GM23248 (cell line): ENCODE results near the gene RPEL1. TPM values are rescaled to one million over a fixed set of nuclear protein-coding genes. Genes with fewer than 3 reads are reported as not detected.

ENCODE experiments used
- DNase-seq: peaks from one replicate; pipeline ENCODE4 v3.0.0-alpha.2; 2015
- H2AFZ ChIP-seq: fragments of 200-600 bp; sonication (generic); 2 replicates; pipeline ENCODE4 v1.6.1; 2016; ENCODE audit warnings: antibody characterized with exemption
- H3F3A ChIP-seq: fragments of 200-600 bp; sonication (generic); 2 replicates; pipeline ENCODE4 v1.6.1; 2016; ENCODE audit warnings: mild to moderate bottlenecking, antibody characterized with exemption, mixed run types; ENCODE audit not compliant: insufficient read depth
- H3K27ac ChIP-seq: fragments of 200-600 bp; sonication (generic); 2 replicates; pipeline ENCODE4 v1.5.1; 2016; ENCODE audit warnings: mild to moderate bottlenecking
- H3K27me3 ChIP-seq: fragments of 200-600 bp; sonication (generic); replicated peaks from 2 replicates; pipeline ENCODE4 v1.6.1; 2016; ENCODE audit warnings: mild to moderate bottlenecking; ENCODE audit not compliant: insufficient read depth
- H3K36me3 ChIP-seq: fragments of 200-600 bp; sonication (generic); 2 replicates; pipeline ENCODE4 v1.6.1; 2016; ENCODE audit warnings: low read depth, mild to moderate bottlenecking
- H3K4me1 ChIP-seq: fragments of 200-600 bp; sonication (generic); 2 replicates; pipeline ENCODE4 v1.6.1; 2016; ENCODE audit warnings: mild to moderate bottlenecking; ENCODE audit not compliant: insufficient read depth
- H3K4me2 ChIP-seq: fragments of 200-600 bp; sonication (generic); one replicate; pipeline ENCODE4 v1.6.1; 2016; ENCODE audit warnings: mild to moderate bottlenecking; ENCODE audit not compliant: unreplicated experiment
- H3K4me3 ChIP-seq: fragments of 200-600 bp; sonication (generic); 2 replicates; pipeline ENCODE4 v1.5.1; 2016; ENCODE audit warnings: mild to moderate bottlenecking
- H3K79me2 ChIP-seq: fragments of 200-600 bp; sonication (generic); 2 replicates; pipeline ENCODE4 v1.6.1; 2016; ENCODE audit warnings: mild to moderate bottlenecking; ENCODE audit not compliant: insufficient read depth
- H3K9ac ChIP-seq: fragments of 200-600 bp; sonication (generic); 2 replicates; pipeline ENCODE4 v1.6.1; 2016; ENCODE audit warnings: mild to moderate bottlenecking
- H3K9me2 ChIP-seq: fragments of 200-600 bp; sonication (generic); 2 replicates; pipeline ENCODE4 v1.6.1; 2016; ENCODE audit warnings: mixed run types, mild to moderate bottlenecking, moderate library complexity; ENCODE audit not compliant: insufficient read depth
- H3K9me3 ChIP-seq: fragments of 200-600 bp; sonication (generic); one replicate; pipeline ENCODE4 v1.6.1; 2017; ENCODE audit warnings: low read depth
- H4K20me1 ChIP-seq: fragments of 200-600 bp; sonication (generic); 2 replicates; pipeline ENCODE4 v1.6.0; 2016; ENCODE audit not compliant: insufficient read depth
- EZH2 ChIP-seq: fragments of 200-600 bp; sonication (generic); IDR thresholded peaks from 2 replicates; pipeline ENCODE4 v1.6.1; 2018; ENCODE audit warnings: antibody characterized with exemption, mild to moderate bottlenecking; ENCODE audit not compliant: insufficient read depth, poor library complexity, severe bottlenecking
- EZH2phosphoT487 ChIP-seq: fragments of 200-600 bp; sonication (generic); IDR thresholded peaks from 2 replicates; pipeline ENCODE4 v1.6.1; 2018; ENCODE audit warnings: antibody characterized with exemption, moderate library complexity, mild to moderate bottlenecking, low read depth; ENCODE audit not compliant: insufficient read depth
- whole genome bisulfite sequencing, 2 experiments: methylation state at CpG; one replicate each; pipeline ENCODE4 v1.1.6; 2015 to 2017; ENCODE audit warnings: low lambda C conversion rate in 2 of 2, low coverage in 1 of 2; ENCODE audit errors: missing lambda C conversion rate in 2 of 2; 5-methylcytosine and 5-hydroxymethylcytosine counted together
- in situ Hi-C: fragments of 300-500 bp; cut with MboI; formaldehyde crosslinking; loops from 2 replicates; pipeline ENCODE4 v1.15.0; 2020
- polyA plus RNA-seq: library from polyadenylated mRNA; unstranded; fragments of >200 nt; fragmentation: Nextera tagmentation; extraction: Ambion mirVana; gene quantifications from 2 replicates; pipeline ENCODE4 v1.2.1, GENCODE V29; 2016
- total RNA-seq: library from RNA; depleted of rRNA; stranded (reverse); fragments of >200 nt; shearing (Covaris generic); gene quantifications from 2 replicates; pipeline ENCODE4 v1.2.3, GENCODE V29; 2014

The RPEL1 gene
- total and polyA plus RNA-seq, 2 experiments from 2014 or later, result 0.09 TPM; not detected in 1

DNA sequence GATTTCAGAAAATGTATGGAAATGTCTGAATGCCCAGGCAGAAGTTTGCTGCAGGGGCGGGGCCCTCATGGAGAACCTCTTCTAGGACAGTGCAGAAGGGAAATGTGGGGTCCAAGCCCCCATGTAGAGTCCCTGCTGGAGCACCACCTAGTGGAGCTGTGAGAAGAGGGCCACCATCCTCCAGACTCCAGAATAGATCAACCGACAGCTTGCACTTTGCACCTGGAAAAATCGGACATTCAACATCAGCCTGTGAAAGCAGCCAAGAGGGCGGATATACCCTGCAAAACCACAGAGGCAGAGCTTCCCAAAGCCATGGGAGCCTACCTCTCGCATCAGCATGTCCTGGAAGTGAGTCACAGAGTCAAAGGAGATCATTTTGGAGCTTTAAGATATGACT, 14.3 kb downstream of the RPEL1 start:
- H3K4me3 ChIP-seq, result no peak overlapping the region
- H3K27me3 ChIP-seq, result peaks cover 7% of the 10 kb centered on the region; the same call in 1 of the 2 replicates
- TF ChIP-seq EZH2 (no peak), EZH2phosphoT487 (no peak)
- in situ Hi-C loops, result no loop called here
- H2AFZ ChIP-seq, result no peak overlapping the region
- no peaks in the 10 kb centered on the region for H3K36me3 ChIP-seq
- peaks cover 2% of the 10 kb centered on the region; the same call in 1 of the 2 replicates for H3K4me1 ChIP-seq
- H3K9me3 ChIP-seq, result no peaks in the 10 kb centered on the region
- no peak overlapping the region for H3K9ac ChIP-seq
- WGBS, 2 experiments, result 51 to 57% methylated on average over 5 of the region's 5 CpGs
- H3K4me2 ChIP-seq, result no peak overlapping the region
- 0 out of 2 replicates have a peak, but pooled peaks cover 3% of the 10 kb centered on the region for H3F3A ChIP-seq
- no peaks in the 10 kb centered on the region for H3K9me2 ChIP-seq
- no peak for DNase-seq
- H4K20me1 ChIP-seq, result no peaks in the 10 kb centered on the region
- no peaks in the 10 kb centered on the region for H3K79me2 ChIP-seq
- no peak overlapping the region for H3K27ac ChIP-seq

- H3K9ac ChIP-seq, result no peak overlapping the region
- H3K27me3 ChIP-seq, result peaks cover 19% of the 10 kb centered on the region
- H3F3A ChIP-seq, result no peaks in the 10 kb centered on the region
- no peaks in the 10 kb centered on the region for H3K9me3 ChIP-seq
- peak; percentile 34 for DNase-seq
- in situ Hi-C loops, result no loop called here
- H3K36me3 ChIP-seq, result no peaks in the 10 kb centered on the region
- H3K4me1 ChIP-seq, result no peaks in the 10 kb centered on the region
- no peak overlapping the region for H3K27ac ChIP-seq
- no peak overlapping the region for H2AFZ ChIP-seq
- H3K9me2 ChIP-seq, result no peaks in the 10 kb centered on the region
- H3K79me2 ChIP-seq, result no peaks in the 10 kb centered on the region
- no peak overlapping the region for H3K4me2 ChIP-seq
- no peak overlapping the region for H3K4me3 ChIP-seq
- WGBS, 2 experiments, result 50 to 57% methylated on average over 3 of the region's 3 CpGs
- H4K20me1 ChIP-seq, result no peaks in the 10 kb centered on the region
- TF ChIP-seq EZH2phosphoT487, result no peak
- TF ChIP-seq EZH2, result no peak
Measured at GRCh38 chr10:103262229-103262628, 16.5 kb downstream of the RPEL1 start.

DNA sequence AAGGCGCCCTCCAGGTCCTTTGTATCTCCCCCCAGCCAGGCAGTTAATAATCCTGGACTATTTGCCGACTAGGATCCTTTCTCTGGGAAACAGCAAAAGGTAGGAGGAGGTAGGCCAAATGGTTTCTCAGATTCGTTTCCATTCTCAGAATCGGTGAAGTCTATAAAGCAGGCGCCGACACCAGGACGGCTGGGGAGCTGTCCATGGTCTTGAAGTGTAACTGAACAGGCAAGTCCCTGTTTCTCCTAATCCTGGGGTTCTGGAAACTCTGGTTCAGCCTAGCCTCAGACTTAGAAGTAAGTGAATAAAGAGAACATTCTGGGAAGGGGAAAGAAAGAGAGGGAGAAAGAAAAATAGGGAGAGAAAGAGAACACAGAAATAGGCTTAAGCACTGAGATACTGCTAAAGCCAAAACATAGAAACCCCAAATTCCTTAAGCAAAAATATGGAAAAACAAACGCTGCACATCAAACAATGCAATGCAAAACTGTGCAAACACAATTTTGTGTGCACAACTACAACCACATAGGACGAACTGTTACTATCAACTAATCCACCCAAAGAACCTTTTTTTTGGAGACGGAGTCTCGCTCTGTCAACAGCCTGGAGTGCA, 20.1 kb downstream of the RPEL1 start:
- no peaks in the 10 kb centered on the region for H3F3A ChIP-seq
- no peaks in the 10 kb centered on the region for H3K79me2 ChIP-seq
- no peaks in the 10 kb centered on the region for H3K9me2 ChIP-seq
- no peak overlapping the region for H3K4me2 ChIP-seq
- DNase-seq, result peak; percentile 79
- 24 to 25% methylated on average over 11 of the region's 11 CpGs for whole genome bisulfite sequencing, 2 experiments
- in situ Hi-C loops, result no loop called here
- H3K36me3 ChIP-seq, result no peaks in the 10 kb centered on the region
- H3K4me1 ChIP-seq, result no peaks in the 10 kb centered on the region
- H3K9me3 ChIP-seq, result no peaks in the 10 kb centered on the region
- no peak for TF ChIP-seq EZH2
- no peak for TF ChIP-seq EZH2phosphoT487
- no peak overlapping the region for H3K27ac ChIP-seq
- no peak overlapping the region for H3K9ac ChIP-seq
- H2AFZ ChIP-seq, result no peak overlapping the region
- H3K4me3 ChIP-seq, result no peak overlapping the region
- H4K20me1 ChIP-seq, result no peaks in the 10 kb centered on the region
- peaks cover 30% of the 10 kb centered on the region for H3K27me3 ChIP-seq

DNA sequence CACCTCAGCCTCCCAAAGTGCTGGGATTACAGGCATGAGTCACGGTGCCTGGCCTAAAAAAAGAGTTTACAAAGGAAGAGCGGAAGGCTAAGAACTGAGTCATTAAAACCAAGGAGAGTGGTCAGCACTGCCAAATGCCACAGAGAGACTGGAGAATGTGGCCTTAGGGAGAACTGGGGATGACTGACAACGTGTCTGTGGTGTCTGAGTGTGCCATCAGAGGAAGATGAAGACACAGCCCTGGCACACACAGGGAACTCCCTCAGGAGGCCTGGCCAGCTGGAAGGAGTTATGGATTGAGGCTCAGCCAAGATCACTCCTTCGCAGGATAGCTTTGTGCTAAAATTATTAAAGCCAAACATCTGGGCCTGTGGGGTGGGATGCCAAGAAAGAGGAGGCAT, 27.4 kb downstream of the RPEL1 start:
- H3K27ac ChIP-seq, result no peak overlapping the region
- peaks cover 36% of the 10 kb centered on the region for H3K27me3 ChIP-seq
- no peak overlapping the region for H3K4me2 ChIP-seq
- DNase-seq, result peak; percentile 99
- 2 to 4% methylated on average over 4 of the region's 4 CpGs for WGBS, 2 experiments
- no peaks in the 10 kb centered on the region for H4K20me1 ChIP-seq
- H3K79me2 ChIP-seq, result no peaks in the 10 kb centered on the region
- peaks cover 13% of the 10 kb centered on the region; the same call in 1 of the 2 replicates for H3K4me1 ChIP-seq
- H3K9ac ChIP-seq, result no peak overlapping the region
- no peak overlapping the region for H3K4me3 ChIP-seq
- H3F3A ChIP-seq, result peaks cover 7% of the 10 kb centered on the region
- no peaks in the 10 kb centered on the region for H3K36me3 ChIP-seq
- H2AFZ ChIP-seq, result no peak overlapping the region
- H3K9me2 ChIP-seq, result no peaks in the 10 kb centered on the region
- in situ Hi-C loops, result no loop called here
- no peaks in the 10 kb centered on the region for H3K9me3 ChIP-seq
- TF ChIP-seq EZH2 (no peak), EZH2phosphoT487 (peak; percentile 95)
